Measurements from ENCODE around the gene FBXL4. TPM values are rescaled to one million over a fixed set of nuclear protein-coding genes. Genes with fewer than 3 reads are reported as not detected.
A peak's percentile ranks its signal among the peaks of the same experiment; 100 is the strongest.

Gene FBXL4
- total and polyA plus RNA-seq, 2 donors (not counting 1 experiment from before 2014, with no cell fraction given) = 16.8 to 18.1 TPM

GRCh38 chr6:98831959-98832283 lies 115.8 kb downstream of the FBXL4 start:
- Histone ChIP-seq H2AFZ (ENCODE audit: low read length) (no peak overlapping the region), H3K36me3 (ENCODE audit: control insufficient read depth, insufficient read depth, low read length) (no peaks in the 10 kb centered on the region), H3K9me3 (ENCODE audit: control insufficient read depth, insufficient read depth, low read depth, low read length) (no peaks in the 10 kb centered on the region), H3K4me2 (ENCODE audit: extremely low read depth, insufficient read depth, low read length) (peak overlapping the region; percentile 88), H3K9ac (ENCODE audit: insufficient read depth, low read length) (no peak overlapping the region), H3K4me1 (ENCODE audit: control insufficient read depth, extremely low read depth, insufficient read depth, low read length) (peaks cover 6% of the 10 kb centered on the region), H3K27me3 (ENCODE audit: control insufficient read depth, insufficient read depth, low read length) (peaks cover 70% of the 10 kb centered on the region), H3K79me2 (ENCODE audit: control insufficient read depth, insufficient read depth, low read length) (no peaks in the 10 kb centered on the region), H3K27ac (ENCODE audit: insufficient read depth, low read length) (no peak overlapping the region), H3K4me3 (replicated peaks in 1 of 4; ENCODE audit: control extremely low read depth in 1 of 4, insufficient read depth in 1 of 4, low read depth in 3 of 4, low read length in 4 of 4) (peak overlapping the region in 1 of 4 experiments; percentile 55), H4K20me1 (ENCODE audit: control insufficient read depth, extremely low read depth, insufficient read depth, low read length) (no peaks in the 10 kb centered on the region)
- TF ChIP-seq EZH2 (IDR thresholded peaks at IDR 0.05; ENCODE audit: low read length, missing control alignments) (no peak), CTCF (conservative IDR thresholded peaks at IDR 0.05 in 1 of 2, IDR thresholded peaks at IDR 0.05 in 1 of 2; ENCODE audit: low read depth in 1 of 2, low read length in 2 of 2) (no peak)
- no peak for DNase-seq (ENCODE audit: low read depth in 2 of 2)

- no peak overlapping the region for H3K4me2 ChIP-seq (ENCODE audit: extremely low read depth, insufficient read depth, low read length)
These were observed 116.4 kb downstream of the FBXL4 start for GRCh38 chr6:98831057-98831958.

More at GRCh38 chr6:98831057-98831958, 116.4 kb downstream of the FBXL4 start:
- H3K4me3 ChIP-seq (replicated peaks in 1 of 4; ENCODE audit: control extremely low read depth in 1 of 4, insufficient read depth in 1 of 4, low read depth in 3 of 4, low read length in 4 of 4) = no peak overlapping the region
- DNase-seq (ENCODE audit: low read depth in 2 of 2) = peak in 1 of 2 donors; percentile 32
- H2AFZ ChIP-seq (ENCODE audit: low read length) = no peak overlapping the region
- H3K36me3 ChIP-seq (ENCODE audit: control insufficient read depth, insufficient read depth, low read length) = no peaks in the 10 kb centered on the region
- H4K20me1 ChIP-seq (ENCODE audit: control insufficient read depth, extremely low read depth, insufficient read depth, low read length) = no peaks in the 10 kb centered on the region
- TF ChIP-seq CTCF (conservative IDR thresholded peaks at IDR 0.05 in 1 of 2, IDR thresholded peaks at IDR 0.05 in 1 of 2; ENCODE audit: low read depth in 1 of 2, low read length in 2 of 2) (no peak), EZH2 (IDR thresholded peaks at IDR 0.05; ENCODE audit: low read length, missing control alignments) (peak; percentile 87)
- H3K9ac ChIP-seq (ENCODE audit: insufficient read depth, low read length) = no peak overlapping the region
- no peak overlapping the region for H3K27ac ChIP-seq (ENCODE audit: insufficient read depth, low read length)
- no peaks in the 10 kb centered on the region for H3K9me3 ChIP-seq (ENCODE audit: control insufficient read depth, insufficient read depth, low read depth, low read length)
- peaks cover 6% of the 10 kb centered on the region for H3K4me1 ChIP-seq (ENCODE audit: control insufficient read depth, extremely low read depth, insufficient read depth, low read length)
- H3K27me3 ChIP-seq (ENCODE audit: control insufficient read depth, insufficient read depth, low read length) = peaks cover 70% of the 10 kb centered on the region
- H3K79me2 ChIP-seq (ENCODE audit: control insufficient read depth, insufficient read depth, low read length) = no peaks in the 10 kb centered on the region
